Skeletal muscle cell (primary cell): ENCODE data around the gene LRCH1.

Experiments used
- DNase-seq: peaks from one replicate; pipeline ENCODE4 v3.0.0-alpha.2; 2010; ENCODE audit warnings: low read depth
- H3K4me3 ChIP-seq: 2 replicates; pipeline ENCODE4 v1.5.1; 2011; ENCODE audit warnings: low read depth, mild to moderate bottlenecking, control low read depth, low read length, moderate library complexity

The LRCH1 gene

DNA sequence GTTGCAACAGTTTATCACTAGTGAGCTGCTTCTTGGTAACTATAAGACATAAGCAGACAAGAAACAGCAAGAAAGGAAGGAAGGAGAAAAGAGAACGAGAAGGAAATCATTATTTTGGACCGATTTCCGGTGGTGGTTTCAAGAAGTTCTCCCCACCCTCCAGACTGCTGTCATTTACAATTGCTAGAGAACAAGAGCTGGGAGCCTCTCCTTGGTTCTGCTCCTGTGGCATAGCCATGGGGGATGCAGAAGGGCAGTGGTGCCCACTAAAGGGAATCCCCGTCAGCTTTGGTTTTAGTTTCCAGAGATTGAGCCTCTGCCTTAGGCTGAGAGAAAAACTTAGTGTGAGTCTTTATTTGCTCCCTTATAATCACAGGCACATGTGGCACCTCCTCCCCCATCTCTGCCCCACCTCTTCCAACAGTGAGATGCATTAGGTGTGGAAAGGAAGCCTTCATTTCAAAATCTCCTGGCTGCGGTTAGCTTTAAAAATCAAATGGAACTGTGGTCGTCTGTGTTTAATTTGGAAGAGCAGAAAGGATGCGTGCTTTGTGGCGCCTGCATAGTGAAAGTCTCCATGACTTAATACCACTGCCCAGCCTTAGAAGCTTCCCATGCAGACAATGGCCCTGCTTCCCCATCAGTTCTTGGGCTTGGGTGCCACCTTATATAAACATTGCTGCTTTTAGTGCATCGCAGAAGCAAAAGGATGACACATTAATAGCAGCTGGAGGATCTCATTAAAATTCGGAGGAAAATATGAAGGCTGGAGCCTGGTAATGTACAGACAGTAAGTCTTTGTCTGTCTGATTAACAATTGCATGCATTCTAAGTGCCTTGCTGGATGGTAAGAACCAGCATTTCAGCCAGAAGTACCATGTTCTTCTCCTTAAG, 25.0 kb downstream of the LRCH1 start:
- no peak overlapping the region for H3K4me3 ChIP-seq
- no peak for DNase-seq

DNA sequence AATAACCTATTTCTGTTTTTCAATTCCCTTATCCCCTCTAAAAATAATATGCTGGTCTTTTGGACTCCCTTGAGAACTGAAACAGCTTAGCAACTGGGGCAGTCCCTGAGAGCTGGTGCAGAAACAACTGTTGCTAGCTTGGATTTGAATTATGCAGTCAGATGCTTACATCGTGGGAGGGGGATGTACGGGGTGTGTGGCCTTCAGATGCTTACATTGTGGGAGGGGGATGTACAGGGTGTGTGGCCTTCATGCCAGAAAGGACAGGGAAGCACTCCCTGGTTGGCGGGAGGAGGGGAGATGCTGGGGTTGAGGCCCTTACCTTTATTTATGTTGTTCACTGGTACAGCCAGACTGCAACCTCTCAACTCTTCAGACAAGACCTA, 25.6 kb downstream of the LRCH1 start:
- DNase-seq = no peak
- no peak overlapping the region for H3K4me3 ChIP-seq

DNA sequence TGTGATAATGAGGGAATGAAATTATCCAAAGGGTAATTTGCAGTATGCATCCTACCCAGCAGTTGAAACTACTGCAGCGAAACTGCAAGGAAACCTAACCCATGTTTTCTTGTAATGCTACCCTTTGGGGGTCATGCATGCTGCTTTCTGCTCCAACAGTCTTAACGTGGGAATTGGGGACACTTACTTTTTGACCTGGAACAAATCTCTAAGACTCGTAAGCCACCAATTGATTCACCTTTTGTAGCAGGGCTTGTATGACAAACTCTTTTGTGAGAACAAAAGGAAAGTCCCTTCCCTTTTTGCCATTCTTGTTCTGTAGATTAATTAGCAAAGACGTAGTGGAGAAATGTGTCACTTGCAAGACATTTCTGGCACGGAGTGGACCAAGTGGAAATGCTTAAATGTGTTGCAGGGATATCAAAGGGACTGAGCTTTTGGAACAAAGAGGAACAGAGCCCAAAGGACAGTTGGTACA, 27.4 kb downstream of the LRCH1 start:
- H3K4me3 ChIP-seq = no peak overlapping the region
- no peak for DNase-seq

- H3K4me3 ChIP-seq = no peak overlapping the region
- DNase-seq = no peak
Measured at GRCh38 chr13:46582190-46582589, 29.2 kb downstream of the LRCH1 start.

DNA sequence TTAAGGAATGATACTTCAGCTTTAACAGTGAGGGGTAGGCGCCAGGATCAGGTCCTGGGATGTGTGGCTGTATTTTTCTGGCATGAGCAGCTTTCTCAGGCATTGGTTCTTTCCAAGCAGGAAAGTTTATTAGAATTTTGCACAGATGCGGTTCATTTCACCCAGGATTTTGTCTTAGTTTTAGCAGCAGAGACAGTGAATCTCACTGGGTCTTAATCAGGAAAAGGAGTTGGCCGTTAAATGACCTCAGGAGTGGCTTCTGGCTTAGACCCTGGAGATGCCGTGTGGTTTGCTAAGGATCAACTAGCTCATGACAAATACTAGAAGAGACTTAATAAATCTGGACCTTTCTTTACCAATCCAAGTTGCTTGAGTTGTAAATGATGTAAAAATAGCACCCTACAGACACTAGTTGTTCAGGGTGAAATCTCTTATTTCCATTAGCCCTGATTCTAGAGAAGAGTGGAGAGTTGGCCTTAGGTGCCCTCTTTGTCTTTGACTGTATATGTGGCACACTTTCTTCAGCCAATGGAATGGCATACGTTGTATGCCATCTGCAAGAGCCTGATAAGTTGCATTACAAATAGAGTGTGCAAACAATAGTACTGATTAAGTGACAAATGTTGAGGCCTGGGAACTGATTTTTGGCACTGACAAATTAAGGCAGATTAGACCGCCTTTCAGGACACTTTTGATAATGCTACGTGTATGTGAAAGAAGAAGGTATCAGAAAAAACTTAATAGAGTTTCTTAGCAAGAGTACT, 34.0 kb downstream of the LRCH1 start:
- H3K4me3 ChIP-seq = no peak overlapping the region
- DNase-seq = no peak

DNA sequence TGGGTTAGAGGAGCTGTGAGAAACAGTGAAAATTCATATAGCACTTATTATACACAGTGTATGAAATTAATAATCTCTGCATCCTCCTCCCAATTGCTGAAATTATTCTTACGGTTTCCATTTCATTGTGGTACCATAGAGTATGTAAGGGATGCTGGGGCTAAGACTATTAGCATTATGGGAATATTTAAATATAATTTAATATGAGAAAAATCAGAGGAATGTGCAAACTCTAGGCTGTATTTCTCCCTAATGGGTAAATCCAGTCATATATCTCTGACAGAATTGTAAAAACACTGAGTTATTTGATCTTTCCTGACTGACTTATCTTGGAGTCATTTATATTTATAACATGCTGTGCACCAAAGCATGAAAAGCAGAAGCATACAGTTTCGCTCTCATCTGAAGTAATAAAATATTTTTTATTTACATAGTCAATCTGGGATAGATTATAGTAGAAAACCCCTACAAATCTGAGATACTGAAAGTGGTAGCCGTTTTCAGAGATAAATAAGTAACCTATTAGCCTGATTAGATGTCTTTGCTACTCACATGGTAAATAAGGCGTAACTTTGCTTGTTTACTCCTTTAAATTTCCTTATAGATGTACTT, 34.9 kb downstream of the LRCH1 start:
- no peak overlapping the region for H3K4me3 ChIP-seq
- no peak for DNase-seq

GRCh38 chr13:46592385-46592784, 39.4 kb downstream of the LRCH1 start:
- no peak for DNase-seq
- H3K4me3 ChIP-seq = no peak overlapping the region

- no peak for DNase-seq
Measured at GRCh38 chr13:46593398-46593797, 40.4 kb downstream of the LRCH1 start.

GRCh38 chr13:46594374-46595078, 41.6 kb downstream of the LRCH1 start:
- DNase-seq = no peak
- H3K4me3 ChIP-seq = no peak overlapping the region

More at GRCh38 chr13:46593398-46593797, 40.4 kb downstream of the LRCH1 start:
- H3K4me3 ChIP-seq = no peak overlapping the region

DNA sequence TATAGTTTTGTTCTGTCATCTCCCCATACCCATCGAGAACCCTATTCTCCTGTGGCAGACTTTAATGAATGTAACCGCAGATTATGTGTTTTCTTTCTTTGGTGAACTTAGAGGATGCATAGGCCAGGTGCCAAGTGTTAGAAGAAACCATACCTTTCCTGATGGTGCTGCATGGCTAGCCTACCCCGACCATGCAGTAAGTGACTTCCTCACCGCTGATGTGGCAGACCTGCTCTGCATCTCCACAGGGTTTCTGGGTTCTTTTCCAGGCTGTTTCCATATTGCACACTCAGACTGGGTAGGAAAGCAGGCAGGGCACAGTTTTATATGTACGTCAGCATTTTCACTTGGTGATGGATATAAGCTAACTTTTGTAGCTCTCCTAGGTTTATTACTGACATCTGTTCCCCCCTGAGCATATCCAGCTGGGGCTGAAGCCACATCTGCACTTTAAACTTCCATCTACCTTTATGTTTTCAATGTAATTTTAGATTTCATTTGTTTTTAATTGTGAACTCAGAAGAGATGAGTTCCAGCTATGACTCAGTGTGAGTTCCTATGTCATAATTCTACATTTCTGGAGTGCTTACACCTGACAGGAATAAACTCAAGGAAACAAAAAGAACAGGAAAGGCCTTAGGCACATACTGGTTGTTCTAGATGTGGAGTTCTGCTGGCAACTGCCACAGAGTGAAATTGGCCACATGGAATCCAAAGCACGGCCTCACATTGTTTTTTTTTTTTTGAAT, 42.3 kb downstream of the LRCH1 start:
- no peak for DNase-seq
- no peak overlapping the region for H3K4me3 ChIP-seq

DNA sequence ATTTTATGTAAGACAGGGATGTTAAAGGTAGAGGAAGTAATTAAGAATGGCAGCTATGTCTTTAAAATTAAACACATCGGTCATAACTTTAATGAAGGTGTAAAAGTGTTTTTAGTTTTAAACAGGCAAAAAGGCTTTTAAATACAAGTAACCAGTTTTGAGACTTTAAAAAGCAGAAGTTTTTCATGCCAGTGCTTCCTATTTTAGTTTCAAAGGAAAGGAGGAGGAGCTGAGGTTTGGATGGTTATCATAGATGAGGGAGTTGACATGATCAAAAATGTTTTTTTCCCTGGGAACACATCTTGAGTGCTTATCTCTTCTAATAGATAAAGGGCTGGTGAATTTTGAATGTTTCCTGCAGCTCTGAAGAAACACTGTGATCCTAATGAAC, 42.9 kb downstream of the LRCH1 start:
- no peak overlapping the region for H3K4me3 ChIP-seq
- no peak for DNase-seq

- H3K4me3 ChIP-seq = no peak overlapping the region
- DNase-seq = no peak
Measured at GRCh38 chr13:46596466-46596865, 43.5 kb downstream of the LRCH1 start.

GRCh38 chr13:46598140-46598819, 45.3 kb downstream of the LRCH1 start:
- no peak overlapping the region for H3K4me3 ChIP-seq
- DNase-seq = no peak

GRCh38 chr13:46598820-46599180, 45.8 kb downstream of the LRCH1 start:
- no peak for DNase-seq
- no peak overlapping the region for H3K4me3 ChIP-seq

- DNase-seq = no peak
- H3K4me3 ChIP-seq = no peak overlapping the region
Measured at GRCh38 chr13:46600943-46601311, 48.0 kb downstream of the LRCH1 start.

DNA sequence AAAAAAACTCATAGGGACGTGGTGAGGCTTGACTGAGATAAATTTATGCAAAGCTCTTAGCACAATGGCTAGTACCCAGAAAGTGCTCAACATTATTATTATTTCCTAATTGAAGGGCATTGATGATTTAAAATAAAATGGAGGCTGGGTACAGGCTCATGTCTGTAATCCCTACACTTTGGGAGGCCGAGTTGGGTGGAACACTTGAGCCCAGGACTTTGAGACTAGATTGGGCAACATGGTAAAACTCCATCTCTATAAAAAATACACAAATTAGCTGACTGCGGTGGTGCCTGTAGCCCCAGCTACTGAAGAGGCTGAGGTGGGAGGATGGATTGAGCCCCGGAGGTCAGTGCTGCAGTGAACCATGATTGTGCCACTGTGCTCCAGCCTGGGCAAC, 49.6 kb downstream of the LRCH1 start:
- H3K4me3 ChIP-seq = no peak overlapping the region
- DNase-seq = no peak

GRCh38 chr13:46603165-46603603, 50.2 kb downstream of the LRCH1 start:
- no peak overlapping the region for H3K4me3 ChIP-seq
- no peak for DNase-seq

DNA sequence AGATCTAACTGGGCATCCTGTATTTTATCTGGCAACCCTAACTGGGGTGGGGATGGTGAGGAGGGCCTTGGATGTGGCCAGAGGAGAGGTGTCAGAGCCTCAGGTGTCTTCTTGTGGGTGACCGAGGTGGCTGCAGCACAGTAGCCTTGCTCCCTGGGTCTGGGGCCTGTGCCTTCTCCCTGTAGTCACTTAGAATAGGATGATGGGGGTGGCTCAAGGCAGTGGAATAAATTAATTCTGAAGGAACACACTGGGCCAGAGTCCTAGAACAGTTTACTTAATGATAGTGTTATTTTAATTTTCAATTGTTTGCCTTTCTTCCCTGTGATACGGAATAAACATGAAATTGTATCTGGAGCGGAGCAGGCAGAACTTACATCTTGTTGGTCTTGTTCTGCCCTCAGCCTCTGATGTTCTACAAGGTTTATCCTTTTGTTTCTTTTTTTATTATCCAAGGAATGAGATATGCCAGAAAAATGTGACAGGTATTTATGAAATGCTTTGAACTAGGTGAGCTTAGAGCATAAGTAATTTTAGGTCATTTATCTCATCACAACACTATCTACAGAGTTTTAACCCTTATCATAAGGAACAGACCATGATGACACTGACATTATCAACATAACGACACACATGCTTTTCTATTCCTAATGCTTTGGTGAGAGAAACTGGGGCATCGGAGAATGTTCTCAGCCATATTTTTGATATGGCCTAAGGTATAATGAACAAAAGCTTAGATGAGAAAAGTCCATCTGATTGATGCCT, 51.4 kb downstream of the LRCH1 start:
- H3K4me3 ChIP-seq = no peak overlapping the region
- no peak for DNase-seq
